ENCODE results near the gene JAZF1.

The JAZF1 gene

GRCh38 chr7:28083998-28084985, 96.3 kb downstream of the JAZF1 start:
- no peak overlapping the region for H3K4me3 ChIP-seq (ENCODE audit: low read depth, low read length)
- no peak for TF ChIP-seq CTCF (IDR thresholded peaks at IDR 0.05; ENCODE audit: low read depth, low read length)

DNA sequence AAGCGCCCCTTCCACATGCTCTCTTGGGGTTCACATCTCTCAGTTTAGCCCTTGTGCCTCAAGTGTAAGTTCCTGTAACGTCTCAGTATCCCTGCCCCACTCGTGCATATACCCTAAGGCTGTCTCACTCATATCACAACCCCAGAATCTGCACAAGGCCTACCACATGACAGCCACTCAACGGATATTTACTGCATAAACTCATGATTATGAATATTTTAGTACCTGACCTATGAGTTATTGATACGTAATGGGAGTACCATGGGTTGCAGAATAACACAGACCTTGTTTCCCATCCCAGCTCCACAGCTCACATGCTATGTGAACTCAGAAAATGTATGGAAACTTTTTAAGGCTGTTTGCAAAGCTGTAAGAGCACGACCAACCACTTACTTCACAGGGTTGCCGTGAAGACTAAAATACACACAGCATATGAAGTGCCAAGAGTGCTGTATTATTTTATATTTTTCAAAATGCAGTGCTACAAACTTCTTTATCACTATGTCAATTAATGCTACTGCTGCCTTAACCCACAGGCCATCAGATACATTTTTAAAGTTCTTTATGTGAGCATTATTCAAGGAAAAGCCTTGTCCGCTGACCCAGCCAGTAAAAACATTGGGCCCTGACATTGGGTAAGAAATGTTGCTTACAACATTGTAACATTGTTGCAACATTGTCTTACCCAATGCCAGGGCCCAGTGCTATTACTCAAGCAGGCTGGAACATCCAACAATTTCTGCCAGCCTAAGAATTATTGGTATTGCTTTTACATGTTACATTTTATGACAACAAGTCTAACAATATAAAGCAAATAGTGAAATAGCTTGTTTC, 97.2 kb downstream of the JAZF1 start:
- no peak for TF ChIP-seq CTCF (IDR thresholded peaks at IDR 0.05; ENCODE audit: low read depth, low read length)

GRCh38 chr7:28082071-28082470, 98.5 kb downstream of the JAZF1 start:
- H3K4me3 ChIP-seq (ENCODE audit: low read depth, low read length) = no peak overlapping the region
- no peak for TF ChIP-seq CTCF (IDR thresholded peaks at IDR 0.05; ENCODE audit: low read depth, low read length)

More for the DNA sequence above, 97.2 kb downstream of the JAZF1 start:
- no peak overlapping the region for H3K4me3 ChIP-seq (ENCODE audit: low read depth, low read length)

DNA sequence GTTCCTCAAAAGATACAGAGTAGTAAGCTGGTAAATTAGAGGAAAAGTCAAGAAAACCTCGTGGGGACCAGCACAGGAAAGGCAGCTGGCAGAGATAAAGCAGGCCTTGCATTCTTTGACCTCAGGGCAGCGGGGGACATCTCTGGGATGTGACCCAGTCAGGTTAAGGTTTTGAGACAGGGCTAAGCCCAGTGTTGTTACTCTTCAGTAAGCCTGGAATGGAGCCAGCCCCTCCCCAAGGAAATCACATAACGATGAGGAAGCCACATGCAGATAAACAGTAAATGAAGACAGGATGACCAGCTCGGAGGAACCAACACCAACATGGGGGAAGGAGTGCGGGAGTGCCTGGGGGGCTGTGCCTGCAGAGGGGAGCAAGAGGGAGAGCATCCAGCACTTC, 99.6 kb downstream of the JAZF1 start:
- no peak overlapping the region for H3K4me3 ChIP-seq (ENCODE audit: low read depth, low read length)
- TF ChIP-seq CTCF (IDR thresholded peaks at IDR 0.05; ENCODE audit: low read depth, low read length) = no peak

- no peak overlapping the region for H3K4me3 ChIP-seq (ENCODE audit: low read depth, low read length)
Measured at GRCh38 chr7:28078036-28078901, 102.3 kb downstream of the JAZF1 start.

DNA sequence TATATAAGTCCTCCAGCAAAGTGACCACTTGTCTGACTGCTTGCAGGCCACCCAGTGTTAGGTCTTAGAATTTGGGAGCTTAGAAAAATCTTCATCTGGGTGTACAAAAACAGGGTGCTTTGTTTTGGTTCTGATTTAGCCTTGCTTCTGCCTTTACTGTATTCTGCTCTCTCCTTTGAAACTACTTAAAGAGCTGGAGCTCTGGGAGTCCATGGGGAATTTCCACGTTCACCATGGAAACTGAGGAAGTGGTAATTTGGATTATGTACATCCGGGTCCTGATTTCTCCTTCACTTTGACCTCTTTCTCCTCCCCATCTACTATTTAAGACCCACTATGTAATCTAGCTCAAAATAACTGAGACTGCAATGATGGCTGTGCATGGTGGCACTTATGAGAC, 103.0 kb downstream of the JAZF1 start:
- TF ChIP-seq CTCF (IDR thresholded peaks at IDR 0.05; ENCODE audit: low read depth, low read length) = no peak
- no peak overlapping the region for H3K4me3 ChIP-seq (ENCODE audit: low read depth, low read length)

More at GRCh38 chr7:28078036-28078901, 102.3 kb downstream of the JAZF1 start:
- peak; percentile 96 for TF ChIP-seq CTCF (IDR thresholded peaks at IDR 0.05; ENCODE audit: low read depth, low read length)
